CD14-positive monocyte (primary cell): Measurements from ENCODE around the gene GLCE. TPM values are rescaled to one million over a fixed set of nuclear protein-coding genes. Genes with fewer than 3 reads are reported as not detected.

Source experiments
- DNase-seq, 3 donors: peaks; one replicate each; pipeline ENCODE4 v3.0.0-alpha.2; 2011 to 2022
- H2AFZ ChIP-seq: 2 replicates; pipeline ENCODE4 v1.6.0; 2012; ENCODE audit warnings: mild to moderate bottlenecking, low read depth, low read length, inconsistent platforms; ENCODE audit not compliant: insufficient read depth, poor library complexity, severe bottlenecking
- H3K27ac ChIP-seq, 2 donors: 1 replicate in 1 of 2; 2 replicates in 1 of 2; pipeline ENCODE4 v1.5.1; 2012 to 2013; ENCODE audit warnings: low read length in 2 of 2, control low read depth in 1 of 2, inconsistent platforms in 1 of 2, low read depth in 1 of 2, mild to moderate bottlenecking in 1 of 2
- H3K27me3 ChIP-seq, 2 donors: one replicate each; pipeline versions ENCODE4 v1.6.0 to v1.6.1; 2011 to 2013; ENCODE audit warnings: low read length in 2 of 2; ENCODE audit not compliant: control insufficient read depth in 2 of 2, insufficient read depth in 2 of 2
- H3K36me3 ChIP-seq, 2 donors: replicated peaks in 1 of 2; 1 replicate in 1 of 2; 2 replicates in 1 of 2; pipeline versions ENCODE4 v1.5.1 to v1.6.1; 2012 to 2013; ENCODE audit warnings: low read length in 2 of 2, control low read depth in 1 of 2, inconsistent platforms in 1 of 2, mild to moderate bottlenecking in 1 of 2; ENCODE audit not compliant: insufficient read depth in 2 of 2, control insufficient read depth in 1 of 2
- H3K4me1 ChIP-seq, 2 donors: 1 replicate in 1 of 2; 2 replicates in 1 of 2; pipeline versions ENCODE4 v1.5.1 to v1.6.1; 2012 to 2013; ENCODE audit warnings: low read length in 2 of 2, control low read depth in 1 of 2, inconsistent platforms in 1 of 2, mild to moderate bottlenecking in 1 of 2, moderate library complexity in 1 of 2; ENCODE audit not compliant: insufficient read depth in 2 of 2, control insufficient read depth in 1 of 2
- H3K4me2 ChIP-seq: replicated peaks from 2 replicates; pipeline ENCODE3; 2012; ENCODE audit warnings: low read length, moderate library complexity, mild to moderate bottlenecking; ENCODE audit not compliant: poor library complexity, severe bottlenecking; ENCODE audit errors: extremely low read depth
- H3K4me3 ChIP-seq, 3 experiments: fragments of 200-600 bp in 1 of 3; sonication (generic) in 1 of 3; replicated peaks in 1 of 3; 1 replicate in 2 of 3; 2 replicates in 1 of 3; pipeline ENCODE4 v1.5.1; 2011 to 2013; ENCODE audit warnings: low read length in 3 of 3, mild to moderate bottlenecking in 3 of 3, control low read depth in 2 of 3, low read depth in 2 of 3, inconsistent platforms in 1 of 3, moderate library complexity in 1 of 3
- H3K79me2 ChIP-seq: 2 replicates; pipeline ENCODE4 v1.6.0; 2012; ENCODE audit warnings: mild to moderate bottlenecking, control low read depth, inconsistent platforms, low read length, moderate library complexity; ENCODE audit not compliant: insufficient read depth
- H3K9ac ChIP-seq: 2 replicates; pipeline ENCODE4 v1.6.0; 2017; ENCODE audit warnings: low read length, mild to moderate bottlenecking; ENCODE audit not compliant: insufficient read depth, poor library complexity, severe bottlenecking
- H3K9me3 ChIP-seq, 2 donors: replicated peaks in 1 of 2; 1 replicate in 1 of 2; 2 replicates in 1 of 2; pipeline versions ENCODE4 v1.5.1 to v1.6.1; 2012 to 2013; ENCODE audit warnings: low read length in 2 of 2, control low read depth in 1 of 2; ENCODE audit not compliant: control insufficient read depth in 1 of 2, insufficient read depth in 1 of 2
- H4K20me1 ChIP-seq: 2 replicates; pipeline ENCODE4 v1.6.0; 2012; ENCODE audit warnings: mild to moderate bottlenecking, low read length, control low read depth, moderate library complexity; ENCODE audit not compliant: insufficient read depth
- H3K27ac Mint-ChIP-seq, 7 donors: one replicate each; pipeline ENCODE4 v1.8.0; 2020; ENCODE audit warnings: mild to moderate bottlenecking in 7 of 7, mixed read lengths in 7 of 7, moderate library complexity in 6 of 7, inconsistent platforms in 2 of 7
- H3K27me3 Mint-ChIP-seq, 3 donors: one replicate each; pipeline ENCODE4 v1.8.0; 2021 to 2022; ENCODE audit warnings: low read depth in 3 of 3, mild to moderate bottlenecking in 3 of 3, mixed read lengths in 3 of 3, moderate library complexity in 3 of 3, inconsistent platforms in 1 of 3
- H3K36me3 Mint-ChIP-seq, 2 donors: one replicate each; pipeline ENCODE4 v1.8.0; 2020; ENCODE audit warnings: mixed read lengths in 2 of 2, inconsistent platforms in 1 of 2, mild to moderate bottlenecking in 1 of 2
- H3K4me1 Mint-ChIP-seq: one replicate; pipeline ENCODE4 v1.8.0; 2020; ENCODE audit warnings: mild to moderate bottlenecking, mixed read lengths
- H3K4me3 Mint-ChIP-seq, 2 donors: one replicate each; pipeline ENCODE4 v1.8.0; 2020; ENCODE audit warnings: mild to moderate bottlenecking in 2 of 2, mixed read lengths in 2 of 2, moderate library complexity in 1 of 2
- H3K9me3 Mint-ChIP-seq, 7 donors: one replicate each; pipeline ENCODE4 v1.8.0; 2020 to 2022; ENCODE audit warnings: mixed read lengths in 7 of 7, mild to moderate bottlenecking in 6 of 7, moderate library complexity in 6 of 7, inconsistent platforms in 2 of 7
- CTCF ChIP-seq: fragments of 200-600 bp; IDR thresholded peaks from one replicate; pipeline ENCODE4 v1.8.0; 2022; ENCODE audit warnings: antibody characterized with exemption, mild to moderate bottlenecking
- WGBS: methylation state at CpG from one replicate; pipeline ENCODE4 v1.1.5; 2013; ENCODE audit warnings: missing lambda C conversion rate; ENCODE audit not compliant: insufficient coverage; 5-methylcytosine and 5-hydroxymethylcytosine counted together
- intact Hi-C, 2 donors: fragments of 100-400 bp; cut with micrococcal nuclease; formaldehyde crosslinking; loops; one replicate each; pipeline versions ENCODE4 v1.15.0 to v1.15.1; 2023
- polyA plus RNA-seq, 3 donors: library from polyadenylated mRNA; depleted of rRNA in 1 of 3; unstranded in 2 of 3; stranded (reverse) in 1 of 3; fragments of 300-500 nt in 2 of 3; fragments of >200 nt in 1 of 3; fragmentation: Illumina TruSeq in 2 of 3; gene quantifications; 1 replicate in 2 of 3; 2 replicates in 1 of 3; pipeline ENCODE4 v1.2.3, GENCODE V29; 2012 to 2021

GLCE gene
- polyA plus RNA-seq, 3 donors = 11.0 to 24.3 (median 24.0) TPM

GRCh38 chr15:69143756-69144436, 16.5 kb upstream of the GLCE start:
- H3K36me3 ChIP-seq = no peaks in the 10 kb centered on the region
- H3K27me3 Mint-ChIP-seq = peaks cover 3 to 19% (median 17%) of the 10 kb centered on the region in 3 donors

GRCh38 chr15:69144530-69144929, 15.9 kb upstream of the GLCE start:
- Mint-ChIP-seq H3K9me3 (peaks cover 0 to 2% (median 0%) of the 10 kb centered on the region in 7 donors), H3K4me3 (no peak overlapping the region), H3K27me3 (peaks cover 0 to 14% (median 13%) of the 10 kb centered on the region in 3 donors), H3K4me1 (peaks cover 12% of the 10 kb centered on the region), H3K36me3 (no peaks in the 10 kb centered on the region), H3K27ac (no peak overlapping the region)
- 100% methylated on average over 1 of the region's 5 CpGs for WGBS
- H2AFZ ChIP-seq = no peak overlapping the region
- no peak overlapping the region for H3K4me2 ChIP-seq
- H3K4me1 ChIP-seq = peaks cover 0 to 6% of the 10 kb centered on the region in 2 donors
- TF ChIP-seq CTCF = no peak
- no peak for DNase-seq
- no peaks in the 10 kb centered on the region for H3K36me3 ChIP-seq
- no peaks in the 10 kb centered on the region for H4K20me1 ChIP-seq
- H3K27me3 ChIP-seq = peaks cover 3 to 5% of the 10 kb centered on the region in 2 donors
- no peaks in the 10 kb centered on the region for H3K79me2 ChIP-seq
- H3K9ac ChIP-seq = no peak overlapping the region
- H3K4me3 ChIP-seq = no peak overlapping the region
- intact Hi-C loops = no loop called here
- no peaks in the 10 kb centered on the region for H3K9me3 ChIP-seq
- H3K27ac ChIP-seq = no peak overlapping the region

More at GRCh38 chr15:69143756-69144436, 16.5 kb upstream of the GLCE start:
- intact Hi-C loops = no loop called here
- WGBS = 96% methylated on average over 2 of the region's 4 CpGs
- H3K9ac ChIP-seq = no peak overlapping the region
- peaks cover 5 to 7% of the 10 kb centered on the region in 2 donors for H3K27me3 ChIP-seq
- Mint-ChIP-seq H3K4me1 (peaks cover 15% of the 10 kb centered on the region), H3K27ac (peak overlapping the region in 1 of 7 donors; percentile 52), H3K4me3 (no peak overlapping the region), H3K9me3 (peaks cover 0 to 2% (median 0%) of the 10 kb centered on the region in 7 donors), H3K36me3 (no peaks in the 10 kb centered on the region)
- H3K4me1 ChIP-seq = peaks cover 0 to 6% of the 10 kb centered on the region in 2 donors
- no peak overlapping the region for H3K4me3 ChIP-seq
- no peak overlapping the region for H2AFZ ChIP-seq
- no peak overlapping the region for H3K4me2 ChIP-seq
- no peaks in the 10 kb centered on the region for H3K9me3 ChIP-seq
- DNase-seq = no peak
- no peaks in the 10 kb centered on the region for H3K79me2 ChIP-seq
- TF ChIP-seq CTCF = no peak
- no peak overlapping the region for H3K27ac ChIP-seq
- no peaks in the 10 kb centered on the region for H4K20me1 ChIP-seq
